Memory B cell (primary cell): ENCODE results near the gene SBF2.
"Not testable (repeated sequence)": the region's sequence is repeated elsewhere in the genome, so short reads cannot be mapped to it uniquely, and the experiment has no call there.

Source experiments
- ATAC-seq: fragments of 150-1000 bp; cut with Tn5 transposase; 2 replicates; pipeline ENCODE4 v1.10.0; 2021; ENCODE audit warnings: low read depth, mild to moderate bottlenecking, moderate library complexity
- DNase-seq, 2 donors: peaks; one replicate each; pipeline ENCODE4 v3.0.0; 2022; ENCODE audit warnings: low spot score in 2 of 2
- H3K27ac Mint-ChIP-seq: one replicate; pipeline ENCODE4 v1.8.0; 2022; ENCODE audit warnings: mild to moderate bottlenecking, moderate library complexity, mixed read lengths
- H3K27me3 Mint-ChIP-seq: one replicate; pipeline ENCODE4 v1.8.0; 2022; ENCODE audit warnings: mixed read lengths
- H3K36me3 Mint-ChIP-seq: one replicate; pipeline ENCODE4 v1.8.0; 2022; ENCODE audit warnings: mild to moderate bottlenecking, mixed read lengths
- H3K4me1 Mint-ChIP-seq: one replicate; pipeline ENCODE4 v1.8.0; 2022; ENCODE audit warnings: mixed read lengths
- H3K4me3 Mint-ChIP-seq: one replicate; pipeline ENCODE4 v1.8.0; 2022; ENCODE audit warnings: mild to moderate bottlenecking, moderate library complexity, mixed read lengths
- H3K9me3 Mint-ChIP-seq: one replicate; pipeline ENCODE4 v1.8.0; 2022; ENCODE audit warnings: mixed read lengths

Gene SBF2

GRCh38 chr11:9747828-9748227 lies 546.2 kb downstream of the SBF2 start:
- Mint-ChIP-seq H3K27ac (peak overlapping the region; percentile 92), H3K4me1 (peaks cover 38% of the 10 kb centered on the region), H3K4me3 (peak overlapping the region; percentile 60)

DNA sequence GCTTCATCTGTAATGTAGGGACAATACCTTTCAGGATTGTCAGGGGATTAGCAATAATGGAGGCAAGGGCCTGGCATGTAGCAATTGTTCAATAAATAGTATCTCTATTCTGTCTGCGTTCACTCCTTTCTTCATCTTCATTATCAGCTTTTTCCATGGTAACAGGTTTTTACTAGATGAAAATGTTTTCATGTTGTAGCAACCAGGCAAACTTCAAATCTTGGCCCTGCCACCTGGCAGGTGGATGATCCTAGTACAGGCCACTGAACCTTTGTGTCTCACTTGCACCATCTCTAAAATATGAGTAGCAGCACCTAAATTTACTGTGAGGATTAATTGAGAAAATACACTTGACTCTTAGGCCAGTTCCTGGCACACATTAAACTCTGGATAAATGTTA lies 546.8 kb downstream of the SBF2 start:
- ATAC-seq, result no peak
- peaks cover 38% of the 10 kb centered on the region for H3K4me1 Mint-ChIP-seq
- H3K4me3 Mint-ChIP-seq, result no peak overlapping the region
- peak overlapping the region; percentile 92 for H3K27ac Mint-ChIP-seq
- H3K9me3 Mint-ChIP-seq, result no peaks in the 10 kb centered on the region
- H3K27me3 Mint-ChIP-seq, result no peaks in the 10 kb centered on the region
- DNase-seq, result no peak
- H3K36me3 Mint-ChIP-seq, result peaks cover 31% of the 10 kb centered on the region

More at GRCh38 chr11:9747828-9748227, 546.2 kb downstream of the SBF2 start:
- ATAC-seq (no peak), DNase-seq (no peak)
- no peaks in the 10 kb centered on the region for H3K27me3 Mint-ChIP-seq
- peaks cover 29% of the 10 kb centered on the region for H3K36me3 Mint-ChIP-seq
- no peaks in the 10 kb centered on the region for H3K9me3 Mint-ChIP-seq

DNA sequence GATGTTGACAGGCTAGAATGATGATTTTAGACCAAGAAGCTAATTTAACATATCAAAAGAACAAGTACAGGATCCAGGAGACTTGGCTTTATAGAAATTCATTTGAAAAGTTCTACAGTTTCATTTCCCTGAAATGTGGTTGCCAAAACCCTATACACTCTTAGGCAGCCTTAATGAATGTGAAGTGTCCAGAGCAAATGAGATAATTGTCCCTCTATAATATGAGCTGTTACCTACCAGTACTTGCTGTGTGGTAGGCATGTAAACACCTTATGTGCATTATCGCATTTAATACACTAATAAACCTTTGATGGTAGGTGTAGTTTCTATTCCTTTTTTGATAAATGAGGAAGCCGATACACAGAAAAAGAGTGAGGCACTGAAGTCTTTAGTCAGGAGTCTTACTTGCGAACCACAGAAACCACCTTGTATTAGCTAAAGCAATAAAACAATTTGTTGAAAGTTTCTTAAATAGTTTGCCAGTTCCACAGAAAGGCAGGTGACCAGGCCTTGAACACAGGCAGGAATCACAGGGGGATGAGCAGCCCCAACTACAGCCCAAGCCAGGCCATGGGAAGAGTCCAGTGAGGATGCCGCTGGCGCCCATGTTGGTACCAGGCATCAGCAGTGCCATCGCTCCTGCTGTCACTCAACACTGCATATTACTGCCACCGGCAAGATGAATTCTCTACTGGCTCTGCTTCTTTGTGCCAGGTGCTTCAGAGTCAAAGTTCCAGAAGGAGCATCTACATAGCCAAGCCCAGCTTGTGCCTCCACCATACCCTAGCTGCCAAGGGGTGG lies 548.4 kb downstream of the SBF2 start:
- peak overlapping the region; percentile 92 for H3K27ac Mint-ChIP-seq
- H3K4me3 Mint-ChIP-seq, result peak overlapping the region; percentile 54
- no peaks in the 10 kb centered on the region for H3K9me3 Mint-ChIP-seq
- H3K27me3 Mint-ChIP-seq, result no peaks in the 10 kb centered on the region
- peaks cover 41% of the 10 kb centered on the region for H3K4me1 Mint-ChIP-seq
- peak; percentile 75 for ATAC-seq
- DNase-seq, result peak in 1 of 2 donors; percentile 52
- H3K36me3 Mint-ChIP-seq, result peaks cover 37% of the 10 kb centered on the region

GRCh38 chr11:9743512-9743911 lies 550.5 kb downstream of the SBF2 start:
- peak overlapping the region; percentile 20 for H3K27ac Mint-ChIP-seq
- H3K4me1 Mint-ChIP-seq, result peaks cover 53% of the 10 kb centered on the region
- not testable (repeated sequence) for DNase-seq, H3K4me3 Mint-ChIP-seq, H3K9me3 Mint-ChIP-seq, H3K27me3 Mint-ChIP-seq, ATAC-seq
- peaks cover 35% of the 10 kb centered on the region for H3K36me3 Mint-ChIP-seq

DNA sequence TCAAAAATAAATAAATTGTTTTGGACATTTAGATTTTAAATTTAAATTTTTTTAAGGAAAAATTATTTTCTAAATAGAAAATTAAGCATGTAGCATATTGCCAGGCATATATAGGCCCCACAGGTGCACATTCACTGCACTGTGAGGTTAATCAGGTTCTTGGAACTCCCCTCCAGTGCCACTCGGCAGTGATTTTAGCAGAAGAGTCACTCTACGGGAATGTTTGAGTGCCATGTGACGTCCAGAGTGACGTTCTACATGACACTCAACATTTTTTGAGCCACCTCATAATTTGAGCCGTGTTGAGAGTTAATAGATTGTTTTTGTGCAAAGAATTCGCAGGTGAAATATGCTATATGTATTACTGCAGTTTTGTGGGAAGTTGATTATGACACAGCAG lies 552.8 kb downstream of the SBF2 start:
- peaks cover 49% of the 10 kb centered on the region for H3K4me1 Mint-ChIP-seq
- H3K36me3 Mint-ChIP-seq, result peaks cover 32% of the 10 kb centered on the region
- H3K4me3 Mint-ChIP-seq, result no peak overlapping the region
- DNase-seq (no peak), ATAC-seq (peak; percentile 25)
- no peaks in the 10 kb centered on the region for H3K27me3 Mint-ChIP-seq
- H3K9me3 Mint-ChIP-seq, result no peaks in the 10 kb centered on the region
- peak overlapping the region; percentile 95 for H3K27ac Mint-ChIP-seq

- H3K4me3 Mint-ChIP-seq, result peak overlapping the region; percentile 11
- peaks cover 40% of the 10 kb centered on the region for H3K36me3 Mint-ChIP-seq
- H3K4me1 Mint-ChIP-seq, result peaks cover 49% of the 10 kb centered on the region
- peaks cover 4% of the 10 kb centered on the region for H3K9me3 Mint-ChIP-seq
- ATAC-seq (no peak), DNase-seq (no peak)
- H3K27me3 Mint-ChIP-seq, result no peaks in the 10 kb centered on the region
- H3K27ac Mint-ChIP-seq, result peak overlapping the region; percentile 95
Observed at GRCh38 chr11:9740202-9740883, 553.7 kb downstream of the SBF2 start.

DNA sequence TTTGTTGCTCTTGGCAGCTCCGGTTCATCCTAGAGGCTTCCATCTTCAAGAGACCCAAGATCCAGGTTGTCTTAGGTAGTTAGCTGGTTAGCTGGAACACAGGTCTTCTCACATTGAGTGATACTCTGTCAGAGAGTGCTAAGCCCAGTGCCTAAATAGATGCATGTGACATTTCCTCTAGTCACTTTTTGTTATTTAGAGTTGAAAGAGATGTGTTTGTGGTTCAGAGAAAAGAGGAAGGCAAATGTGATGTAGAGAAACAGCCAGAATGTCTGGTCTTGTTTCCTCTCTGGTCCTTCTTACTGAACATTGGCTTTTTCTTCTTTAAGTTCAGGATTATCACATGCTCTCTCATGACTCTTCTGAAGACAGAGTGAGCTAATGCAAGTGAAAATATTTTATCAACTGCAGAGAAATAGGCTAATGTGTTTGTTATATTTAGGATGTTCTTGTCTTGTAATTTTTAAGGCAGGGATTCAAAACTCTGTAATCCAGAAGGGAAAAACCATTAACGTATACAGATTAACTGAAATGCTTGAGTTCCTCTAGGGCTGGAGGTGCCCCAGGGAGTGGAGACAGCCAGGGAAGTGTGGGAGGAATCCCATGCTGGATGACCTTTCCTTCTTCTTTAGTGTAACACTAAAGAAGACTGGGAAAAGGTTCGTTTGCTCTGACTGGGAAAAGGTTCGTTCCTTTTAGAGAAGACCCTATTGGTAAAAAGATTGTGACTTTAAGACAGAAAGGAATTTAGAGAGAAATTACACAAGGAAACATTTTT lies 554.7 kb downstream of the SBF2 start:
- peaks cover 5% of the 10 kb centered on the region for H3K9me3 Mint-ChIP-seq
- DNase-seq (peak in 1 of 2 donors; percentile 53), ATAC-seq (peak; percentile 86)
- no peaks in the 10 kb centered on the region for H3K27me3 Mint-ChIP-seq
- peak overlapping the region; percentile 95 for H3K27ac Mint-ChIP-seq
- peaks cover 42% of the 10 kb centered on the region for H3K36me3 Mint-ChIP-seq
- H3K4me3 Mint-ChIP-seq, result peak overlapping the region; percentile 60
- peaks cover 42% of the 10 kb centered on the region for H3K4me1 Mint-ChIP-seq

DNA sequence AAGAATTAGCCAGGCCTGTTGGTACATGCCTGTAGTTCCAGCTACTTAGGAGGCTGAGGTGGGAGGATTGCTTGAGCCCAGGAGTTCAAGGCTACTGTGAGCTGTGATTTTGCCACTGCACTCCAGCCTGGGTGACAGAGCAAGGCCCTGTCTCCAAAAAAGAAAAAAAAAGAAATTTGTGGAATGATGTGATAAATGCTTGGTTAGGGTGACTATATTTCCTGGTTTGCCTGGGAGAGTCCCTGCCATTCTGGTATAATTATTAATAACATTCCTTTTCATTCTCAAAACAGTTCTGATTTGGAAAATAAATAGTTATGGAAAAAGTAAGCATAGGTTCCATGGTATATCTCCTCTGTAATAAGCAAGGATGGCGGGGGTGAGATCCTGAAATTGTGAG lies 555.3 kb downstream of the SBF2 start:
- no peaks in the 10 kb centered on the region for H3K27me3 Mint-ChIP-seq
- peaks cover 47% of the 10 kb centered on the region for H3K36me3 Mint-ChIP-seq
- H3K4me3 Mint-ChIP-seq, result peak overlapping the region; percentile 60
- H3K4me1 Mint-ChIP-seq, result peaks cover 44% of the 10 kb centered on the region
- no peak for DNase-seq
- no peak for ATAC-seq
- H3K9me3 Mint-ChIP-seq, result peaks cover 5% of the 10 kb centered on the region
- H3K27ac Mint-ChIP-seq, result peak overlapping the region; percentile 95

- Mint-ChIP-seq H3K9me3 (peaks cover 5% of the 10 kb centered on the region), H3K27me3 (no peaks in the 10 kb centered on the region), H3K36me3 (peaks cover 48% of the 10 kb centered on the region)
Observed at GRCh38 chr11:9738116-9738515, 555.9 kb downstream of the SBF2 start.

GRCh38 chr11:9736365-9736764 lies 557.7 kb downstream of the SBF2 start:
- H3K4me3 Mint-ChIP-seq, result peak overlapping the region; percentile 35

More at GRCh38 chr11:9738116-9738515, 555.9 kb downstream of the SBF2 start:
- Mint-ChIP-seq H3K27ac (peak overlapping the region; percentile 95), H3K4me1 (peaks cover 46% of the 10 kb centered on the region), H3K4me3 (peak overlapping the region; percentile 25)
- ATAC-seq, result peak; percentile 9
- DNase-seq, result no peak

DNA sequence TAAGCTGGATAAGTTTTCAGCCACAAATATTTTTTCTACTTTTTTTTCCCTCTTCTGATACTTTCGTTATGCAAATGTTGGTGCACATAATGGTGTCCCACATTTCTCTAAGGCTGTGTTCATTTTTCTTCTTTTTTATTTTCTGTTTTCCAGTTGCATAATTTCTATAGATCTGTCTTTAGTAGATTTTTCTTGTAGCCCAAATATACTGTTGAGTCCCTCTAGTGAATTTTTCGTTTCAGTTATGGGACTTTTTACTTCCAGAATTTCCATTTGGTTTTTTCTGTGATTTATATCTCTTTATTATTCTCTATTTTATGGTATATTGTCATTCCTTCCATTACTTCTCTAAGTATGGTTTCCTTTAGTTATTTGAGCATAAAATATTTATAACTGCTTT lies 558.1 kb downstream of the SBF2 start:
- H3K36me3 Mint-ChIP-seq, result peaks cover 53% of the 10 kb centered on the region
- H3K27me3 Mint-ChIP-seq, result no peaks in the 10 kb centered on the region
- no peak for DNase-seq
- peaks cover 60% of the 10 kb centered on the region for H3K4me1 Mint-ChIP-seq
- no peak for ATAC-seq
- H3K9me3 Mint-ChIP-seq, result peaks cover 5% of the 10 kb centered on the region
- H3K4me3 Mint-ChIP-seq, result peak overlapping the region; percentile 50
- peak overlapping the region; percentile 95 for H3K27ac Mint-ChIP-seq

More at GRCh38 chr11:9736365-9736764, 557.7 kb downstream of the SBF2 start:
- no peak for ATAC-seq
- H3K4me1 Mint-ChIP-seq, result peaks cover 58% of the 10 kb centered on the region
- H3K27ac Mint-ChIP-seq, result peak overlapping the region; percentile 95
- peaks cover 5% of the 10 kb centered on the region for H3K9me3 Mint-ChIP-seq
- H3K36me3 Mint-ChIP-seq, result peaks cover 52% of the 10 kb centered on the region
- DNase-seq, result no peak
- H3K27me3 Mint-ChIP-seq, result no peaks in the 10 kb centered on the region

DNA sequence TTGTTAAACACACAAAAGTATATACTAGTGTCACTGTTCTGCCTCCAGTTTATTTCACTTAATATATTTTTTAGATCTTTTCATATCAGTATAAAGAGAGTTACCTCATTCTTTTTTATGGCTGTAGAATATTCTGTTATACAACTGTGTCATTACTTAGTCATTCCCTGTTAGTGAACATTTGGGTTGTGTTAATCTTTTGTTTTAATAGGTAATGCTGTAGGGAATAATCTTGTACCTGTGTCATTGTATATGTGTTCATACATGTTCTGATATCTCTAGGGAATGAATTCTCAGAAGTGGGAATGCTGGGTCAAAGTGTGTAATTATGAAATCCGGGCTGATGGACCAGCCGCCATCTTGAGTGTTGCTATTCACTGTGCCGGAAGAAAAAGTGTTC lies 558.8 kb downstream of the SBF2 start:
- peaks cover 5% of the 10 kb centered on the region for H3K9me3 Mint-ChIP-seq
- H3K36me3 Mint-ChIP-seq, result peaks cover 53% of the 10 kb centered on the region
- DNase-seq (no peak), ATAC-seq (no peak)
- H3K4me1 Mint-ChIP-seq, result peaks cover 59% of the 10 kb centered on the region
- no peaks in the 10 kb centered on the region for H3K27me3 Mint-ChIP-seq
- no peak overlapping the region for H3K4me3 Mint-ChIP-seq
- H3K27ac Mint-ChIP-seq, result peak overlapping the region; percentile 95

GRCh38 chr11:9733212-9733611 lies 560.8 kb downstream of the SBF2 start:
- Mint-ChIP-seq H3K4me1 (peaks cover 58% of the 10 kb centered on the region), H3K36me3 (peaks cover 54% of the 10 kb centered on the region), H3K27me3 (no peaks in the 10 kb centered on the region), H3K27ac (peak overlapping the region; percentile 87), H3K9me3 (peaks cover 5% of the 10 kb centered on the region), H3K4me3 (no peak overlapping the region)
- DNase-seq (no peak), ATAC-seq (no peak)

DNA sequence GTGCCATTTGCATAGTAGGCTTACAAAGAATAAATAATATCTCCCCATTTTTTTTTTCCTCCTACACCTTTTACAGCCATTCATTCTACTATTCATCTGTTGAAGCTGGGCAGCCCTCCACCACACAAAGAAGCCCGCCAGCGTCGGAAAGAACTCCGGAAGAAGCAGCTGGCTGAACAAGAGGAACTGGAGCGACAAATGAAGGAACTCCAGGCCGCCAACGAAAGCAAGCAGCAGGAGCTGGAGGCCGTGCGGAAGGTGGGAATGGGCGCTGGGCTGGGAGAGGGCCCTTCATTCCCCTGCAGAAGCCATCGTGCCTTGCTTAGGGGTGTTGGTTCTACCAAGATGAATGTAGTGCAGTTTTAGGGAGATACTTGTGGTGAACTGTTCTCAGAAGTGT lies 561.6 kb downstream of the SBF2 start:
- H3K9me3 Mint-ChIP-seq, result peaks cover 5% of the 10 kb centered on the region
- peaks cover 56% of the 10 kb centered on the region for H3K36me3 Mint-ChIP-seq
- no peaks in the 10 kb centered on the region for H3K27me3 Mint-ChIP-seq
- ATAC-seq (no peak), DNase-seq (no peak)
- peak overlapping the region; percentile 87 for H3K27ac Mint-ChIP-seq
- H3K4me3 Mint-ChIP-seq, result no peak overlapping the region
- H3K4me1 Mint-ChIP-seq, result peaks cover 58% of the 10 kb centered on the region
